Calu3 (cell line): ENCODE measurements around the gene MGP. TPM values are rescaled to one million over a fixed set of nuclear protein-coding genes. Genes with fewer than 3 reads are reported as not detected.

Experiments used
- BruUV-seq: library from RNA; stranded (reverse); fragments of 400-500 nt; replicated peaks from 2 replicates; lab custom pipeline; 2021; lab: Mats Ljungman, UMichigan
- CTCF ChIA-PET: fragments of 300-600 bp; sonication (Branson Sonifier 250); formaldehyde crosslinking; loops from one replicate; lab custom pipeline; 2022; ENCODE audit warnings: antibody characterized with exemption; lab: Charles Lee
- DNase-seq: peaks from one replicate; pipeline ENCODE4 v3.0.0; 2022
- H3K27ac Mint-ChIP-seq: one replicate; pipeline ENCODE4 v1.8.0; 2022; ENCODE audit warnings: mixed read lengths; ENCODE audit not compliant: unreplicated experiment
- H3K27me3 Mint-ChIP-seq: one replicate; pipeline ENCODE4 v1.8.0; 2022; ENCODE audit warnings: mixed read lengths; ENCODE audit not compliant: unreplicated experiment
- H3K36me3 Mint-ChIP-seq: one replicate; pipeline ENCODE4 v1.8.0; 2022; ENCODE audit warnings: mild to moderate bottlenecking, moderate library complexity, mixed read lengths; ENCODE audit not compliant: insufficient read depth, unreplicated experiment
- H3K4me1 Mint-ChIP-seq: one replicate; pipeline ENCODE4 v1.8.0; 2022; ENCODE audit warnings: mild to moderate bottlenecking, low read depth, mixed read lengths; ENCODE audit not compliant: unreplicated experiment
- H3K4me3 Mint-ChIP-seq: one replicate; pipeline ENCODE4 v1.8.0; 2022; ENCODE audit warnings: mild to moderate bottlenecking, low read depth, moderate library complexity, mixed read lengths; ENCODE audit not compliant: unreplicated experiment
- H3K9me3 Mint-ChIP-seq: one replicate; pipeline ENCODE4 v1.8.0; 2022; ENCODE audit warnings: low read depth, mixed read lengths; ENCODE audit not compliant: unreplicated experiment
- CTCF ChIP-seq: fragments of 200-600 bp; IDR thresholded peaks from one replicate; pipeline ENCODE4 v1.8.0; 2022; ENCODE audit warnings: antibody characterized with exemption; ENCODE audit not compliant: unreplicated experiment
- intact Hi-C: fragments of 100-400 bp; cut with micrococcal nuclease; formaldehyde crosslinking; loops from one replicate; pipeline ENCODE4 v1.10.0; 2022; ENCODE audit not compliant: unreplicated experiment
- total RNA-seq: library from RNA; stranded (reverse); gene quantifications from 2 replicates; pipeline ENCODE4 v1.2.3, GENCODE V29; 2022

Gene MGP
- total RNA-seq, 1 experiment from 2014 or later, result not detected

- no peak for TF ChIP-seq CTCF
- no peaks in the 10 kb centered on the region for H3K36me3 Mint-ChIP-seq
- CTCF ChIA-PET, result no interaction called here
- no peak overlapping the region for H3K4me3 Mint-ChIP-seq
- intact Hi-C loops, result no loop called here
- no peaks in the 10 kb centered on the region for H3K27me3 Mint-ChIP-seq
- H3K9me3 Mint-ChIP-seq, result no peaks in the 10 kb centered on the region
- H3K27ac Mint-ChIP-seq, result no peak overlapping the region
- no peak for DNase-seq
- H3K4me1 Mint-ChIP-seq, result peaks cover 12% of the 10 kb centered on the region
- BruUV-seq, result no TSS peak
Measured at GRCh38 chr12:14839262-14839661, 46.4 kb downstream of the MGP start.

- no peak for TF ChIP-seq CTCF
- Mint-ChIP-seq H3K9me3 (peaks cover 3% of the 10 kb centered on the region), H3K27ac (no peak overlapping the region), H3K4me3 (no peak overlapping the region), H3K36me3 (no peaks in the 10 kb centered on the region), H3K27me3 (no peaks in the 10 kb centered on the region), H3K4me1 (peaks cover 15% of the 10 kb centered on the region)
- intact Hi-C loops, result no loop called here
- CTCF ChIA-PET, result no interaction called here
- DNase-seq, result peak; percentile 11
- no TSS peak for BruUV-seq
Measured at GRCh38 chr12:14836336-14837210, 49.1 kb downstream of the MGP start.

GRCh38 chr12:14834509-14834908, 51.1 kb downstream of the MGP start:
- intact Hi-C loops, result no loop called here
- peaks cover 6% of the 10 kb centered on the region for H3K4me1 Mint-ChIP-seq
- no peak for DNase-seq
- H3K4me3 Mint-ChIP-seq, result no peak overlapping the region
- TF ChIP-seq CTCF, result no peak
- CTCF ChIA-PET, result no interaction called here
- no peaks in the 10 kb centered on the region for H3K36me3 Mint-ChIP-seq
- peaks cover 3% of the 10 kb centered on the region for H3K9me3 Mint-ChIP-seq
- no TSS peak for BruUV-seq
- no peaks in the 10 kb centered on the region for H3K27me3 Mint-ChIP-seq
- no peak overlapping the region for H3K27ac Mint-ChIP-seq

- H3K27ac Mint-ChIP-seq, result no peak overlapping the region
- H3K4me1 Mint-ChIP-seq, result peaks cover 6% of the 10 kb centered on the region
- no TSS peak for BruUV-seq
- intact Hi-C loops, result no loop called here
- CTCF ChIA-PET, result no interaction called here
- H3K27me3 Mint-ChIP-seq, result no peaks in the 10 kb centered on the region
- no peaks in the 10 kb centered on the region for H3K36me3 Mint-ChIP-seq
- no peak for TF ChIP-seq CTCF
- DNase-seq, result no peak
- H3K4me3 Mint-ChIP-seq, result no peak overlapping the region
- H3K9me3 Mint-ChIP-seq, result peaks cover 3% of the 10 kb centered on the region
Measured at GRCh38 chr12:14833952-14834351, 51.7 kb downstream of the MGP start.
